ENCODE results near the gene SYP. TPM values are rescaled to one million over a fixed set of nuclear protein-coding genes. Genes with fewer than 3 reads are reported as not detected.

The SYP gene
- total RNA-seq, 4 donors from 2014 or later = 2.9 to 10.5 (median 5.4) TPM

DNA sequence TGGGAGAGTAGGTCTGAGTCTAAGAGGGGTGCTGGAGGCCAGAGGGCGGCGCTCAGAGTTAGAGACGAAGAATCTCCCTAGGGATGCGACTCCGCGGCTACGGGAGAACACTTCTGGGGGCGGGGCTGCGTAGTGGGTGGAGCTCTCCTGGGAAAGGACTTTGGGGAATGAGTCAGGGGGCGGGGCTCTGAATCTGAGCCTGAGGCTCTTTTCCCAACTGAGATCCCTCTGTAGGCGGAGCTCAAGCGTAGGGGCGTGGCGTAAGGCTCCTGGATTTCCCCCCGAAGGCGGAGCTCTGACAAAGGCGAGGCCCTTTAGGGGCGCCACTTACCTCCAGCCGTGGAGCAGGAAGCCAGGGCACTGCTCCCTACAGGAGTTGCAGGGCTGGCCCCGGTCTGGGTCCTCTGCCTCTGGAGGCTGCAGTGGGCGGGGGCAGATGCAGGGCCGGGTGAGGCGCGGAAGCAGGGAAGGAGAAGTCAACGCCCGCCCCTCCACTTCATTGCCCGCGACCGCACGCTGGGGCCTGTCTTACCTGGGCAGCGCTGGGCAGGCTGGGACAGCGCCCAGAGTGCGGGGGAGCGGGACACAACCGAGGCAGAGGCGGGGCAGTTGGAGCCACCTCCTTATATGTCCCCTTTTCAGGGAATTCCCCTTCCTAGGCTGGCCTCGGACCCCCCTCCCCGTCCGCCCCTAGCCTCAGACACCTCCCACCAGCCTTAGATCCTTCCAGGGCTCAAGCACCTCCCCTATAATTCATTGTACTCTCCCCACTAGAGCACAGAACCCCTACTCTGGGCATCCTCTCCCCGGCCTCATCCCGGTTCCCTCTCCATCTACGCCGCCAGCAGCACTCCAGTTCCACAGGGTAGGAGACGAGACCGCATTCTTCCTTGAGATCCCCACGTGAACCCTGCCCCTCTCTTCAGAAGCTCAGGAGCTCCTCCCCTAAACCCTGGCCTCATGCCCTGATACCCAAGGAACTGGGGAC is 15.4 kb downstream of the SYP start:
- peak overlapping the region; percentile 18 to 86 (median 84) for H3K27ac ChIP-seq
- ATAC-seq = peak; percentile 89
- peak in 1 of 2 donors; percentile 47 for TF ChIP-seq POLR2A (IDR thresholded peaks at IDR 0.05)
- TF ChIP-seq EP300 (IDR thresholded peaks at IDR 0.05) = no peak
- TF ChIP-seq, protein P1, sequence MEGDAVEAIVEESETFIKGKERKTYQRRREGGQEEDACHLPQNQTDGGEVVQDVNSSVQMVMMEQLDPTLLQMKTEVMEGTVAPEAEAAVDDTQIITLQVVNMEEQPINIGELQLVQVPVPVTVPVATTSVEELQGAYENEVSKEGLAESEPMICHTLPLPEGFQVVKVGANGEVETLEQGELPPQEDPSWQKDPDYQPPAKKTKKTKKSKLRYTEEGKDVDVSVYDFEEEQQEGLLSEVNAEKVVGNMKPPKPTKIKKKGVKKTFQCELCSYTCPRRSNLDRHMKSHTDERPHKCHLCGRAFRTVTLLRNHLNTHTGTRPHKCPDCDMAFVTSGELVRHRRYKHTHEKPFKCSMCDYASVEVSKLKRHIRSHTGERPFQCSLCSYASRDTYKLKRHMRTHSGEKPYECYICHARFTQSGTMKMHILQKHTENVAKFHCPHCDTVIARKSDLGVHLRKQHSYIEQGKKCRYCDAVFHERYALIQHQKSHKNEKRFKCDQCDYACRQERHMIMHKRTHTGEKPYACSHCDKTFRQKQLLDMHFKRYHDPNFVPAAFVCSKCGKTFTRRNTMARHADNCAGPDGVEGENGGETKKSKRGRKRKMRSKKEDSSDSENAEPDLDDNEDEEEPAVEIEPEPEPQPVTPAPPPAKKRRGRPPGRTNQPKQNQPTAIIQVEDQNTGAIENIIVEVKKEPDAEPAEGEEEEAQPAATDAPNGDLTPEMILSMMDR (IDR thresholded peaks at IDR 0.05) = peak in 1 of 4 experiments; percentile 19
- no peaks in the 10 kb centered on the region for H3K9me3 ChIP-seq
- H3K4me3 ChIP-seq = peak overlapping the region; percentile 25 to 56
- no peaks in the 10 kb centered on the region for H3K27me3 ChIP-seq
- H3K36me3 ChIP-seq = peaks cover 0 to 26% of the 10 kb centered on the region in 2 donors
- 0 to 55% methylated on average over 1 to 19 of the region's 46 CpGs for WGBS, 2 donors (ENCODE audit: low coverage in 1 of 2)
- H3K4me1 ChIP-seq = peaks cover 0 to 42% (median 0%) of the 10 kb centered on the region in 3 donors

DNA sequence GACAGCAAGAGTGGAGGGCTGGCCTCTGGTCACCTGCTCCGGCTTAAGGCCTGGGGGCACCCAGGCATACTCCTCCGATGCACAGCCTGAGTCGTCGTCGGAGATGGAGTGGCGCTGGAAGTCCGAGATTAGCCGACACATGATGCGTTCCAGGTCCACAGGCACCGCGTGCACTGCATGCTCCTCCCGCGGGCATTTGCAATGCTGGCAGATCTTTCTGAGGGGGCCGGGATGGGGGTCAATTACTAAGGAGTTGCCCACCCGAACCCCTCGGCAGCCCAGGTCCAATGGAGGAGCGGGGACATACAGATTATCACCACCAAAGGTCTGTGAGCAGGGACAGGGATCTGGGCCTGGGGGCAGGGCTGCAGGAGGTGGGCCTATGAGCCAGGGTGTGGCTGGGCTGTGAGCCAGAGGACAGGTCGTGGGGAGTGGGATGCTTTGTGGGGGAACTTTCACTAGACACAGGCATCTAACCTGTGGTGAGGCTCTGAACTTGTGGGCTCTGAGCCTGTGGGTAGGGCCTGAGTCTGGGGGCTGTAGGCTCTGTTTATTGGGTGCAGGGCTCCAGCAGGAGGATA is 16.2 kb downstream of the SYP start:
- H3K4me3 ChIP-seq = peak overlapping the region in 1 of 2 donors; percentile 56
- TF ChIP-seq POLR2A (IDR thresholded peaks at IDR 0.05) (no peak), POLR2AphosphoS5 (IDR thresholded peaks at IDR 0.05) (no peak), EP300 (IDR thresholded peaks at IDR 0.05) (no peak)
- TF ChIP-seq, protein P1 (IDR thresholded peaks at IDR 0.05) = no peak
- 90% methylated on average over 2 of the region's 18 CpGs; no CpG with 5 or more reads in 1 of the 2 donors for WGBS, 2 donors (ENCODE audit: low coverage in 1 of 2)
- ATAC-seq = no peak
- H3K27ac ChIP-seq = peak overlapping the region in 3 of 4 donors; percentile 47 to 86 (median 82)
- no peaks in the 10 kb centered on the region for H3K9me3 ChIP-seq
- H3K27me3 ChIP-seq = no peaks in the 10 kb centered on the region
- H3K4me1 ChIP-seq = peaks cover 0 to 34% (median 0%) of the 10 kb centered on the region in 3 donors
- H3K36me3 ChIP-seq = peaks cover 0 to 34% of the 10 kb centered on the region in 2 donors

DNA sequence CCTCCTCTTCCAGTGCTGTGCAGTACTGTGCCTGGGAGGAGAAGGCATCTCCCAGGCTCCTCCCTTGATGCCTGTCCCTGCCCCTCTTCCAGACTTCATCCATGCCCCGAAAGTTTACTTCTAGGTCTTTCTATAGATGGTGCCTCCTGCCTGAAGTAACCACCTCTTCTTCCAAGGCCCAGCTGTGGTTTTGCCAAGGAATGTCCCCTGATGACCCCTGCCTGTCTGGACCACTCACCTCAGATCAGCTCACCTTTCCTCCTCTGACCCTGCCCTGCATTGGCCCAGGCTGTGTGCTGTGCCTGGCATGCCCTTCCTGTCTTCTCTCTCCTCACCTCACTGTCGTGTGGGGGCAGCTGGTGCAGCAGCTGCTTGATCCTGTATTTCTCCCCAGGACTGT is 20.6 kb downstream of the SYP start:
- ATAC-seq = no peak
- no peaks in the 10 kb centered on the region for H3K27me3 ChIP-seq
- no peak overlapping the region for H3K4me3 ChIP-seq
- WGBS, 2 donors (ENCODE audit: low coverage in 1 of 2) = 71% methylated on average over 1 of the region's 2 CpGs; no CpG with 5 or more reads in 1 of the 2 donors
- TF ChIP-seq POLR2A (IDR thresholded peaks at IDR 0.05) (no peak), EP300 (IDR thresholded peaks at IDR 0.05) (no peak), POLR2AphosphoS5 (IDR thresholded peaks at IDR 0.05) (no peak)
- TF ChIP-seq, protein P1 (IDR thresholded peaks at IDR 0.05) = no peak
- H3K9me3 ChIP-seq = no peaks in the 10 kb centered on the region
- peaks cover 0 to 64% of the 10 kb centered on the region in 2 donors for H3K36me3 ChIP-seq
- peaks cover 0 to 23% (median 0%) of the 10 kb centered on the region in 3 donors for H3K4me1 ChIP-seq
- no peak overlapping the region for H3K27ac ChIP-seq

DNA sequence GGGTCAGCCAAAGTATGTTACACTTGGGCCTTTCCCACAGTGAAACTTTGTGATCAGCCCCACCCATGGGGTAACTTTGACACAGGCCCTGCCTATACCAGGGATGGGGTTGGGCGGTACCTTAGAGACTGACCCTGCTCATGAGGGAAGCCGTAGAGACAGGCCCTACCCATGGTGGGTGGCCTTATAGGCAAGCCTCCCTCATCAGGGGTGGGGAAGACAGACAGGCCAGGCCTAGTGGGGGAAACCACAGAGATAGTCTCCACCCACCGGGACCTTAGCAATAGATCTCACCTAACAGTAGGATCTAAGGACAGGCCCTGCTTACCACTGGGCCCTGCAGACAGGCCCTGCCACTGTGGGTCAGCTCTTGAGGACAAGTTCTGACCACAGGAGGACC is 21.5 kb downstream of the SYP start:
- Histone ChIP-seq H3K4me1 (peaks cover 0 to 22% (median 0%) of the 10 kb centered on the region in 3 donors), H3K27me3 (no peaks in the 10 kb centered on the region), H3K9me3 (no peaks in the 10 kb centered on the region), H3K27ac (no peak overlapping the region), H3K36me3 (peaks cover 0 to 72% of the 10 kb centered on the region in 2 donors), H3K4me3 (no peak overlapping the region)
- ATAC-seq = no peak
- TF ChIP-seq, protein P1 (IDR thresholded peaks at IDR 0.05) = no peak
- no peak for TF ChIP-seq POLR2A (IDR thresholded peaks at IDR 0.05)
- no peak for TF ChIP-seq EP300 (IDR thresholded peaks at IDR 0.05)
- TF ChIP-seq POLR2AphosphoS5 (IDR thresholded peaks at IDR 0.05) = no peak
- WGBS, 2 donors (ENCODE audit: low coverage in 1 of 2) = no CpG with 5 or more reads among the region's 3 CpGs
